GM18498 (cell line): ENCODE results near the gene SPTLC3.

Experiments
- ATAC-seq: cut with Tn5 transposase; IDR thresholded peaks from one replicate; pipeline ENCODE4 v1.9.1; 2021; ENCODE audit warnings: mild to moderate bottlenecking, moderate library complexity; ENCODE audit not compliant: unreplicated experiment

The SPTLC3 gene

DNA sequence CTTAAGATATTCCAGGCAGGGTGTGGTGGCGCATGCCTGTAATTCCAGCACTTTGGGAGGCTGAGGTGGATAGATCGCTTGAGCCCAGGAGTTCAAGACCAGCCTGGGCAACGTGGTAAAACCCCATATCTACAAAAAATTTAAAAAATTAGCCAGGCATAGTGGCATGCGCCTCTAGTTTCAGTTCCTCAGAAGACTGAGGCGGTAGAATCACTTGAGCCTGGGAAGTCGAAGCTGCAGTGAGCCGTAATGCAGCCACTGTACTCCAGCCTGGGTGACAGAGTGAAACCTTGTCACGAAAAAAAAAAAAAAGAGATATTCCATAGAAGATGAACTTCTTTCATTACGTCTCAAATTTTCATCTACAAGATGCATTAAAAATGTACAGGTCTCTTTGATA is 165.6 kb downstream of the SPTLC3 start:
- ATAC-seq = no peak

GRCh38 chr20:13180986-13181889 is 172.5 kb downstream of the SPTLC3 start:
- ATAC-seq = no peak

GRCh38 chr20:13183005-13183404 is 174.2 kb downstream of the SPTLC3 start:
- ATAC-seq = no peak

DNA sequence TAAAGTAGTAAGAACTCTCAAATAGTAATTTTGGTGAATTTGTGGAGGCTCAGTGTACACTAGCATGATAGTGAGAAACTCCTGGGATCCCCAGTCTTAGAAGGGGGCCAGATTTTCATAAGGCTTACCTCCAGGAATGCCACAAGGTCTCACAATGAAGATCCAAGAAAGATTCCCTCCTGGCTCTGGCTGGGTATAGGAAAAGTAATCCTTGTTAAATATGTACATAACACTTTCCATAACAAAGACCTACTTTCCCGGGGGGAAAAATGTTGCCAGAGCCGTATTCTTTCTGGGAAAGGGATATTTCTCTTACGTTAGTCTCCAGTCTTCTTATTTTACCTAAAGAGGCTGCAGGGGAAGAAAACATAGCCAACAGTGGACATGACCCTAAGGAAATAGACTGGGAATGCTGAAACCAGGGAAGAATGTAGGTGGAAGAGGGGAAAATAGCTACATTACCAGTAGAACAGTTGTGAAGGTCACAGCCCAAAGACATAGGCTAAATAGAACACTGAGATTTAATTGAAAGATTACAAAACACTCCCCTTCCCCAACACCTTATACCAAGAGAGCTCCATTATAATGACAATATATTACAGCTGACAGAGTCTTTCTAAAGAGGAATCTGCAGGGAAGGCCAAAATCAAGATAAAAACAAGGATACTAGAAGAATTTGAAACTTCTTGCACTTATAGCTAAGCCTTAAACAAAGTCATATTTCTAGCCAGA is 177.4 kb downstream of the SPTLC3 start:
- no peak for ATAC-seq

GRCh38 chr20:13187899-13188298 is 179.1 kb downstream of the SPTLC3 start:
- ATAC-seq = no peak

GRCh38 chr20:13199279-13199678 is 190.5 kb downstream of the SPTLC3 start:
- ATAC-seq = no peak

DNA sequence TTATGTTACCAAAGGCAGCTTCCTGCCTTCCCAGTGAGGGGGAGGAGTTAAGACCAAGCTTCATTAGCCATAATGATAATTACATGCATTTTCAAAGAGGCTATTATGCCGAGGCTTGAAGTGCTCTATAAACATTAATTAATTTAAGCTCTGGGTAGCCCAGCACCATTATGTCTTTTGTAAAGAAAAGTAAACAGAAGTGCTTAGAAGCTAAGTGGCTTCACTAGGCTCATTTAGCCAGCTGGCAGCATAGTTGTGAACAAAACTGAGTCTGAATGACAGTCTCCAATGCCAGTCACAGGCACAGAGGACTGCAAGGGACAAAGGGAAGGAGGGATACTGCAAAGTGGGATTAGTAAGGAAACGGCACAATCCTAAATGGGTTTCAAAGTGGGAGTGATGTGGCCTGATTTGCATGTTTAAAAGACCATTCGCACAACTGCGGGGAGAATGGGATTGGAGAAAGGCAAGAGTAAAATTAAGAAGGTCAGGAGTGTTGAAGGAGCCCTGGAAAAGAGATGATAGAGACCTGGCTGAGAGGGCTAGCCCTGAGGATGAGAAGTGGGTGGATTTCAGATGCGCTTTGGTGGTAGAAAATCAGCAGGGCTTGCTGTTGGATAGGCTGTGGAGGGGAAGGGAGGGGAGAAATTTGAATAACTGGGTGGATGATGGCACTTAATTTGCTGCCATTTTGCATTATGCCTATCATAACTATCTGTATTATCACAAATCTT is 192.2 kb downstream of the SPTLC3 start:
- no peak for ATAC-seq

- no peak for ATAC-seq
These were observed 193.8 kb downstream of the SPTLC3 start for GRCh38 chr20:13202565-13202964.

DNA sequence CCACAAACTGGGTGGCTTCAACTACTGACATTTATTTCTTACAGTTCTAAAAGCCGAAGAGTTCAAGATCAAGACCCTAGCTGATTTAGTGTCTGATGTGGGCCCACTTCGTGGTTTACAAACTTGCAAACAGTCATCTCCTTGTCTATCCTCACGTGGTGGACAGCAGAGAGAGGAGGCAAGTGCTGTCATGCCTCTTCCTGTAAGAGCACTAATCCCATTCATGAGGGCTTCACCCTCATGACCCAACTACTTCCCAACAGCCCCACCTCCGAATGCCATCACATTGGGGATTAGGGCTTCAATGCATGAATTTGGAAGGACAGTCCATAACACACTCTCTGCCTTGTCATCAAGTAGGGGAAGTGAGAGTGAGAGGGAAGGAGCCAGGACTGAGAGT is 196.7 kb downstream of the SPTLC3 start:
- ATAC-seq = no peak

DNA sequence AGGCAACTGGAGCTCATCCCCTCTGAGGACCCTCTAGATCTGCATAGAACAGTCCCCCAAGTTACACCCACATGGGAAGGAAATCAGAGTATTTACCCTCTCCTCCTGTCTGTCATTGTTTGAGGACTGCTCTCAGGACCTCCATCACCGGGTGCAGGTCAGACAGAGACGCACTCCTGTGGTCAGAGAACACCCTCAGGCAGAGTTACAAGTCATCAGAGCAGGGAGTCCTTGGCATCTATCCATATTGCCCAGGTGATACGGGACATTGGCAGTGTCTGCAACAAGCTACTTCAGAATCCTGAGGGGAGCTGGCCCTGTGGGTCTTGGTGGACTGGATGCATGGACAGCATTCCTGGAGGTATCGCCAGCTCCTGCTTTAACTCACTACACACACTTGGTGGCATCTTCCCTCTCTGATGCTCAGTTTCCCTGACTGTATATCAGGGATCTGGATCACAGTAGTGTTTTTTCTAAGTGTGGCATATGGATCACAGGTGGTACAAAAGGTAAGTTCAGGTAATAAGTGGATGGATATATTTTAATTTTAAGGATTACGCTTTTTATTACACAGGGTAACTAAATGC is 197.2 kb downstream of the SPTLC3 start:
- no peak for ATAC-seq

DNA sequence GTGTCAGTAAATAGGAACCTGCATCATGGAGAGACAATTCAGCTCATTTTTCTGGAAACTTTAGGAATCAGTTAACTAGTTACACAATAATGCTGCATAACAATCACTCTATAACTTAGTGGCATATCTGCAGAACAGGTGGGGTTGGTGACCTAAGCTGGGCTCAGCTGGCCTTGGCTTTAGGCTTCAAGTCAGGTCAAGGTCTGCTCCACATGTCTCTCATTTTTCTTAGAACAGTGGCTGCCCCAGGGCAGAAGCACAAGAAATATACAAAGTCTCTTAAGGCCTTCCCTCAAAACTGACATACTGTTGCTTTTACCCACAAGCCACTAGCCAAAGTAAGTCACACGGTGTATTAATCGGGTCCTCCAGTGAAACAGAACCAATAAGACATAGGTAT is 198.2 kb downstream of the SPTLC3 start:
- ATAC-seq = no peak

DNA sequence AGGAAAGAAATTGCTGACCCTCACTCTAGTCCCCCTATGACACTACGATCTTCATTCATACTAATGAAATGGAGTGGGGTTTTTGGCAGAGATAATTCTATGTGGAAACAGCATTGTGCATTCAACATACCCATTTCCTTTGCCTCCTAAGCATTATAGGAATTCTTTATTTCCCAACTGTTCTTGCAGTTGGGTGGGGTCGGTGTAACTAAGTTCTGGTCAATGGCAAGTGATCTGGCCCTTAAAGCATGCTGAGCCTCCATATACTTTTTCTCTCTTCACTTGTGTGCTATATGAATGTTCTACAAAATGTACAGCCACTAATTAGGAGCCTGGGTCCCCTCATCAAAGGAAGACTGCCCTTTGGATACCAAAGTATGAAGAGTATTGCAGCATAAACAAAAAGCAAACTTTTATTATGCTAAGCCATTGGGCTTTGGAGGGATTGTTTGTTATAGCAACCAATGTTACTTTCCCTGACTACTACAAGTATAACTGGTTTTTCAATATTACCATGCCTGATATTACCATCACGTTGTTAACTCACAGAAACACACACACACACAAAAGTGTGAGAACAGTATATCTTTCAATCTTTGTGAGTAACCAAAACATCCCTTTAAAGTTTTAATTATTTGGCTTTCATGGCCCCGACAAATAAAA is 203.3 kb downstream of the SPTLC3 start:
- ATAC-seq = no peak

DNA sequence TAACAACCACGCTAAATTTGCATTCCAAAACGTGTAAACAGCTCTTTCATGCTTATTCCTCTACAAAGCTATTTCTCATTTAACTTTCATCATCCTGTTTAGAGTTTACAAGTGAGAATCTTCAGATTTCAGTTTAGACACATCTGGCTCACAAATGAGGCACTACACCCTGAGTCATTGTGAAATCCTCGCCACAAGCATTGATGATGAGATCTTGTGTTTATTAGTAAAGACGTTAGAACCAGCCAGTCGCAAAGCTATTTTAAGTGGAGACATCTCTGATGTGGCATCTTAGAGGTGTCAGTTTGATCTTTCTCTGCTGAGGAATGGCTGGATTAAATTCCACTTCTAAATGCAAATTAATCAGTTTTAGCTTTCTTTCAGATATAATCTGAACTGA is 204.0 kb downstream of the SPTLC3 start:
- ATAC-seq = no peak

DNA sequence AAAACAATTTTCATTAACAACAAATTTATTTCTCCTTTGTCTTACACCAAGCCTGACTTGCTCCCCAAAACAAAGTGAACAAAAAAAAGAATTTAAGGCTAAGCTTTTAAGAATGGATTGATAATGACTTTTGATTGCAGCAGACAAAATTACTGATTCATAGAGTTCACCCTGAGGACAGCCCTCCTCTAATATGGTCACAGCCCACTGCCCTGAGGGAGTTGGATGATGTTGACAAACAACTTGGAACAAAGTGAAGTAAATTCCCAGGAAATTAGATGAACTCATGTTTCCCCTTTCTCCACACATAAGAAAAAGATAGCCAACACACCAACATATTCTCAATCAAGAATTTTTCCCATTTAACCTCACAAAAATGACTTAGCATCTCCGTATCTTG is 204.6 kb downstream of the SPTLC3 start:
- ATAC-seq = no peak

DNA sequence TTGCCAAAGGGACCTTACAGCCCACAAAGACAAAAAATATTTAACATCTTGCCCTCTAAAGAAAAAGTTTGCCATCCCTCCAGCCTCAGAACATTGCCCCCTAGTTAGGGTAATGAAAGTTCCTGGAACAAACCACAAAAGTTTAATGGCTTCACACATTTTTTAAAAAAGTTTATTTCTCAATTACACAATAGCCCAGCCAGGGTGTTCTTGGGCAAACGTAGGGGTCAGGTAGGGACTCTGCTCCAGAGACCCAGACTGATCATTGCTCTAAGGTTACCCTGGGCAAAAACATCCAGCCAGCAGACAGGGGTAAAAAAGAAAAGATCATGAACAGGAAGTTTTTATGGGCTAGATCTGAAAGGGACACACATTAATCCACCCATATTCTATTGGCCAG is 207.8 kb downstream of the SPTLC3 start:
- ATAC-seq = no peak
